ENCODE measurements around the gene NLRP10.

The NLRP10 gene

DNA sequence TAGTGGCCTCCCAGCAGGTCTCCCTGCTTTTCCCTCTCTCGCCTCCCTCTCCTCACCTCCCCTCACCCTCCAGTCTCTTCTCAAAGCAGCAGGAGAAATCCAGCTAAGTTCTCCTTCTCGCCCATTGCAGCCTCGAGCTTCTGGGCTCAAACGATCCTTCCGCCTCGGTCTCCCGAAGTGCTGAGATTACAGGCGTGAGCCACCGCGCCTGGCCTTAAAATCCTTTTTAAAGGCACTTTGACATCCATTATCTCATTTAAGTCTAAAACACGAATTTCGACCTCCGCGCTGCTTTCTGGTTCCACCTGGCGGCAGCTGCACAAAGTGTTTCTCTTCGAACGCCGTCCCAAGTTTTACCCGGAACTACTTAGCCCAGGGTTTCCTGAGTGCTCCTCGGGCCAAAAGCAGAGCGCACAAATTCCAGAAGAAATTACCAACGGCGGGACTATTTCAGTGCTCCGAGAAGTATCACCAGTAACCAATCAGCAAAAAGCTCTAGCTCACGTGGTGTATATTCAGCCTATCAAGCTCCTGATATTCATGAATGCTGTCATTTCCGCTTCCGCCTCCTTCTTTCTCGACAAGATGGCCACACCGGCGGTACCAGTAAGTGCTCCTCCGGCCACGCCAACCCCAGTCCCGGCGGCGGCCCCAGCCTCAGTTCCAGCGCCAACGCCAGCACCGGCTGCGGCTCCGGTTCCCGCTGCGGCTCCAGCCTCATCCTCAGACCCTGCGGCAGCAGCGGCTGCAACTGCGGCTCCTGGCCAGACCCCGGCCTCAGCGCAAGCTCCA, 21.7 kb upstream of the NLRP10 start, which contains the start of gene EIF3F:
TSS of gene EIF3F (plus strand) at position 570 of the 792 bp plus-strand sequence. CDS start at position 586, 16 bp downstream.
- H3K4me3 ChIP-seq (ENCODE audit: low read length), result peak within 1 kb of the TSS; percentile 69
- TF ChIP-seq, protein P1, sequence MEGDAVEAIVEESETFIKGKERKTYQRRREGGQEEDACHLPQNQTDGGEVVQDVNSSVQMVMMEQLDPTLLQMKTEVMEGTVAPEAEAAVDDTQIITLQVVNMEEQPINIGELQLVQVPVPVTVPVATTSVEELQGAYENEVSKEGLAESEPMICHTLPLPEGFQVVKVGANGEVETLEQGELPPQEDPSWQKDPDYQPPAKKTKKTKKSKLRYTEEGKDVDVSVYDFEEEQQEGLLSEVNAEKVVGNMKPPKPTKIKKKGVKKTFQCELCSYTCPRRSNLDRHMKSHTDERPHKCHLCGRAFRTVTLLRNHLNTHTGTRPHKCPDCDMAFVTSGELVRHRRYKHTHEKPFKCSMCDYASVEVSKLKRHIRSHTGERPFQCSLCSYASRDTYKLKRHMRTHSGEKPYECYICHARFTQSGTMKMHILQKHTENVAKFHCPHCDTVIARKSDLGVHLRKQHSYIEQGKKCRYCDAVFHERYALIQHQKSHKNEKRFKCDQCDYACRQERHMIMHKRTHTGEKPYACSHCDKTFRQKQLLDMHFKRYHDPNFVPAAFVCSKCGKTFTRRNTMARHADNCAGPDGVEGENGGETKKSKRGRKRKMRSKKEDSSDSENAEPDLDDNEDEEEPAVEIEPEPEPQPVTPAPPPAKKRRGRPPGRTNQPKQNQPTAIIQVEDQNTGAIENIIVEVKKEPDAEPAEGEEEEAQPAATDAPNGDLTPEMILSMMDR (conservative IDR thresholded peaks at IDR 0.05; ENCODE audit: low read length), result peak; percentile 87
- peak; percentile 100 for DNase-seq (ENCODE audit: low read depth)

DNA sequence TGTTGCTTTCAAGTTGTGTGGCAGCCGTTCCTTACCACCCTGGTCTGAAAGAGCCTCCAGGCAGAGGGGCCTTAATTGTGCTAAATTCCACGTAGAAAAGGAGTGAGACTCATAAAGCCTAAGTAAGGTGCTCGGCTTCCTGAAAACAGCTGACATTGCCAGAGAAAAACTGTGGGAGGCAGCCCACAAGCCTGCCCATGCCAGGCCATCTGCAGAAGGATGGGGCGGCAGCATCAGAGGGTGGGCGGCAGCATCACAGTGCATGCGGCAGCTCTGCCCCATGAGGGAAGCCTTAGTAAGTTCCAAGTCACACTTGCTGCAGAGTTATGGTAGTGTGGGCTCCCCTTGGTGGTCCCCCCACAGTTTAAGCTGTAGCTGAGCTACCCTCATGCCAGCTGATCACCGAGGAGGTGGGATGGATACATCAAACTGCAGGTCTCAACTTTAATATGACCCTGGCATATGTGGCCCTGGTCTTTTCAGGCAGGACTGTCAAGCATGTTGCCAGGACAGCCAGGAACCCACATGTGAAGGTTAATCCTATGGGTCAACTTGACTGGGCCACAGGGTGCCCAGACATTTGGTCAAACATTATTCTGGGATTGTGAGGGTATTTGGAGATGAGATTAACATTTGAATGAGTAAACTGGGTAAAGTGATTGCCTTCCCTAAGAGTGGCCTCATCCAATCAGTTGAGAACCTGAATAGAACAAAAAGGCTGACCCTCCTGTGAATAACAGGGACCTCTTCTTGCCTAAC, 18.8 kb upstream of the NLRP10 start:
- DNase-seq (ENCODE audit: low read depth), result no peak
- TF ChIP-seq, protein P1 (conservative IDR thresholded peaks at IDR 0.05; ENCODE audit: low read length), result no peak
- H3K4me3 ChIP-seq (ENCODE audit: low read length), result no peak overlapping the region

DNA sequence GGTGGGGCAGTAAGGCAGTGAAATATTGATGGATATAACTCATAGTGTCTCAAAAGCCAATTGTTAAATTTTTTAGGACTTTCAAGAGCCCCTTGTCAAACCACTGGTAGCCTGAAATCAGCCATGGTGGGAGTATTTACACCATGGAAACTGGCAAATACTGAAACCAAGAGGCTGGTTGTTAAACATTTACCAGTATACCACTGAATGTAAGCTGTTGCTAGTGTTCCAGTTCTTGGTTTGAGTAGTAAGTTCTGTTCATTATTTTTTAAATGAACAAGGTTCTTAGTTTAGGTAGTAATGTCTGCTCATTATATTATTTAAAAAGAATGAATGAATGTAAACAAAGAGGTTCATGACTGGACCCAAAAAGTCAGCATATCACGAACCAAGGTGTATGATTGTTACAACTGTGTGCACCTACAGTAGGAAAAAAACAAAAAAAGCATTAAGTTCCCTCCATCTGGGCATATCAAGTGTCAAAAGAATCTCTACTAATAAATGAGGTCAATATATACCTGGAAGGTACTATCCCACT, 17.4 kb upstream of the NLRP10 start:
- TF ChIP-seq, protein P1 (conservative IDR thresholded peaks at IDR 0.05; ENCODE audit: low read length), result no peak
- H3K4me3 ChIP-seq (ENCODE audit: low read length), result no peak overlapping the region
- no peak for DNase-seq (ENCODE audit: low read depth)

DNA sequence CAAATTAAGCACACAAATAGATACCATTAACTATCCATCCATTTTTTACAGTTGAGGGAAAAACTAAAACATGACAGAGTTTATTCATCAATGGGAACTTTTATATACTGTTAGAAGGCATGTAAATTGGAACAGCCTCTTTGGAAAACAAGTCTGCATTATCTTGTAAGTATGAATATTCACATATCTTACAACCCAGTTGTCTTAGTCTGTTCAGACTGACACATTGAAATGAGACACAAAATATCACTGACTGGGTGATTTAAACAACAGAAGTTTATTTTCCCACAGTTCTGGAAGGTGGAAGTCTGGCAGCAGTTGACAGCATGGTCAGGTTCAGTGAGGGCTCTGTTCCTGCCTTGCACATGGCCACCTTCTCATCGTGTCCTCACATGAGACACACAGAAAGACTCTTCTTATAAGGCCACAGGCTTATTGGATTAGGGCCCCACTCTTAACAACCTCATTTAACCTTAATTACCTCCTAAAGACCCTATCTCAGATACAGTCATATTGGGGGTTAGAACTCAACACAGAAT, 16.4 kb upstream of the NLRP10 start:
- TF ChIP-seq, protein P1 (conservative IDR thresholded peaks at IDR 0.05; ENCODE audit: low read length), result no peak
- no peak for DNase-seq (ENCODE audit: low read depth)
- H3K4me3 ChIP-seq (ENCODE audit: low read length), result no peak overlapping the region

DNA sequence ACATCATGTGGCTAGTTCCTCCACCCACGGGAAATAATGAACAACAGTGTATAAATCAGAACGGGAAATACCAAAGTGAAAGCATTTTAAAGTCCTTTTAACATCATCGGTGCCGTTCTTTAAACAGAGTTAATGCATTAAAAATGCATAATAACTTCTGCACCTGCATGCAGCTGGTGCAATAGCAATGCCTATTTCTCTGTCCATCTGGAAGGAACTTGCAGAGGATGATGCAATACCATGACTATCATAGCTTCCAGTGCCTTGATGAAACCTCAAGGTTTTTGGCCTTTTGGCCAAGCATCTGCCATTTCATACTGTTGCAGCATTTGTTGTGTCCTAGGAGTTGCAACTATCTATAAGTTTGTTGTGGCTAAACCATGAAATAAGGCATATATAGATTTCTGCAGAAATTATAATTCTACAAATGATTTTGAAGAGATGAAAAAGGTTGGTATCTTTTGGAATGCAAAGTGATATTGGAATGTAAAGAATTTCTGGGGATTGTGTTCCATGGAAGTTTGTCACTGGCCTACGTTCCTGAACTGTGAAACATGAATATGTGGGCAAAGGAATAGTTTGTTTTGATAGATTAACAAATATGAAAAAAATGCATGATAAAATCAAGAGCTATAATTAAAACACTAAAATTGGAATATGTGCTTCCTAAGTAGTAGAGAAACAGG, 12.1 kb upstream of the NLRP10 start:
- peak; percentile 97 for DNase-seq (ENCODE audit: low read depth)
- TF ChIP-seq, protein P1 (conservative IDR thresholded peaks at IDR 0.05; ENCODE audit: low read length), result no peak
- no peak overlapping the region for H3K4me3 ChIP-seq (ENCODE audit: low read length)

DNA sequence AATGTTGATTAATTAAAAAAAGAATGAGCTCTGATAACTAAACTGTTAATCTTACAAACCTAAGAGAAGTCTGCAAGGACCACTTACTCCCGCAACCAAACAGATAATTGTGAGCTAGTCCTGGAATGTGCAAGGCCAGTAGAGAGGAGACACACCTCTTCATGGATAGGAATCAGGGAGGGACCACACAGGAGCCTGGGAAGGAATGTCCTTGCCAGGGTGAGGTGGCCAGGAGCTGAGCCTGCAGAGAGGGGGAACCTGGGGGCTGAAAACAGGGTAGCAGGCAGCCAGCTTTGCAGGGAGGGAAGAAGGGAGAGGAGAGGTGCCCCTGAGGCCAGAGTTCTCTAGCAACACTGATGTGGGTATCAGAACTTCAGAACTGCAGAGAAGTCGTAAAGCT, 9.4 kb upstream of the NLRP10 start:
- DNase-seq (ENCODE audit: low read depth), result peak; percentile 24
- no peak overlapping the region for H3K4me3 ChIP-seq (ENCODE audit: low read length)
- TF ChIP-seq, protein P1 (conservative IDR thresholded peaks at IDR 0.05; ENCODE audit: low read length), result no peak
